ENCODE data around the gene F13A1. TPM values are rescaled to one million over a fixed set of nuclear protein-coding genes. Genes with fewer than 3 reads are reported as not detected.

Gene F13A1
- polyA plus RNA-seq, 1 of the 3 experiments (the other 2 are of a cell fraction): not detected

DNA sequence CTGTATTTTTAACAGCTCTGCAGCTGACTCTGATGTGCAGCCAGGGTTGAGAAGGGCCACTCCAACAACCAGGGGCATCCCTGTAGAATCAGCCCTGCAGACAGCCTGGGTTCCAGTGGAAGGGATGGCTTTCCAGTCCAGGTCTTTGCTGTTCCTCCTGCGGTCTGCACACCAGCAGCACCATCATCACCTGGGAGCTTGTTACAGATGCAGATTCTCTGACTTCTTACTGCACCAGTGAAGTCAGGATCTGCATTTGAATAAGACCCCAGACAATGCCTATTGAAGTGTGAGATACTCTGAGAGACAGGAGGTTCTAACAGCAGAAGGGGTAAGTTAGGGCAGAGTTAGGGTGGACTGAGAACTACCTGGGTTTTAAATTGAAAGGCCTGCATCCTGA lies 151.3 kb downstream of the F13A1 start:
- no peaks in the 10 kb centered on the region for H3K79me2 ChIP-seq (ENCODE audit: insufficient read depth)
- no peaks in the 10 kb centered on the region for H3K4me1 ChIP-seq (ENCODE audit: control insufficient read depth in 1 of 2, insufficient read depth in 2 of 2, low read depth in 1 of 2, low read length in 1 of 2)
- ChIA-PET POLR2A (no interaction called here), CTCF (no interaction called here)
- H3K27me3 ChIP-seq (ENCODE audit: insufficient read depth): peaks cover 4% of the 10 kb centered on the region; the same call in 1 of the 2 replicates
- no peaks in the 10 kb centered on the region for H3K9me2 ChIP-seq
- no peak overlapping the region for H2AFZ ChIP-seq (ENCODE audit: low read depth)
- H3K9ac ChIP-seq: no peak overlapping the region
- H3F3A ChIP-seq (replicated peaks; ENCODE audit: insufficient read depth): no peaks in the 10 kb centered on the region
- 0% methylated on average over 1 of the region's 1 CpG for WGBS (ENCODE audit: low lambda C conversion rate)
- H3K4me2 ChIP-seq: no peak overlapping the region
- no peak overlapping the region for H3K27ac ChIP-seq (ENCODE audit: low read depth in 2 of 2, low read length in 1 of 2)
- no peak for DNase-seq
- no peaks in the 10 kb centered on the region for H4K20me1 ChIP-seq (ENCODE audit: insufficient read depth)
- no peaks in the 10 kb centered on the region for H3K36me3 ChIP-seq (replicated peaks in 1 of 2; ENCODE audit: control insufficient read depth in 1 of 2, insufficient read depth in 2 of 2, low read length in 1 of 2)
- no peaks in the 10 kb centered on the region for H3K9me3 ChIP-seq
- H3K4me3 ChIP-seq (ENCODE audit: low read depth in 2 of 2, low read length in 1 of 2): no peak overlapping the region
- TF ChIP-seq SIN3A (IDR thresholded peaks at IDR 0.05; ENCODE audit: borderline replicate concordance, low read depth, low read length) (no peak), TEAD4 (IDR thresholded peaks at IDR 0.05; ENCODE audit: borderline replicate concordance, insufficient read depth) (no peak), YY1 (IDR thresholded peaks at IDR 0.05; ENCODE audit: low read depth) (no peak), GABPA (IDR thresholded peaks at IDR 0.05; ENCODE audit: low read depth) (no peak), GATA2 (CRISPR knock-in tag; IDR thresholded peaks at IDR 0.05) (no peak), POLR2AphosphoS5 (IDR thresholded peaks at IDR 0.05; ENCODE audit: low read depth, low read length) (no peak), FOSL2 (IDR thresholded peaks at IDR 0.05; ENCODE audit: borderline replicate concordance, low read depth) (no peak), EP300 (IDR thresholded peaks at IDR 0.05; ENCODE audit: borderline replicate concordance in 1 of 2, low read depth in 1 of 2, low read length in 1 of 2) (no peak), MEF2A (IDR thresholded peaks at IDR 0.05; ENCODE audit: borderline replicate concordance, low read depth) (no peak)
- TF ChIP-seq, protein P1, sequence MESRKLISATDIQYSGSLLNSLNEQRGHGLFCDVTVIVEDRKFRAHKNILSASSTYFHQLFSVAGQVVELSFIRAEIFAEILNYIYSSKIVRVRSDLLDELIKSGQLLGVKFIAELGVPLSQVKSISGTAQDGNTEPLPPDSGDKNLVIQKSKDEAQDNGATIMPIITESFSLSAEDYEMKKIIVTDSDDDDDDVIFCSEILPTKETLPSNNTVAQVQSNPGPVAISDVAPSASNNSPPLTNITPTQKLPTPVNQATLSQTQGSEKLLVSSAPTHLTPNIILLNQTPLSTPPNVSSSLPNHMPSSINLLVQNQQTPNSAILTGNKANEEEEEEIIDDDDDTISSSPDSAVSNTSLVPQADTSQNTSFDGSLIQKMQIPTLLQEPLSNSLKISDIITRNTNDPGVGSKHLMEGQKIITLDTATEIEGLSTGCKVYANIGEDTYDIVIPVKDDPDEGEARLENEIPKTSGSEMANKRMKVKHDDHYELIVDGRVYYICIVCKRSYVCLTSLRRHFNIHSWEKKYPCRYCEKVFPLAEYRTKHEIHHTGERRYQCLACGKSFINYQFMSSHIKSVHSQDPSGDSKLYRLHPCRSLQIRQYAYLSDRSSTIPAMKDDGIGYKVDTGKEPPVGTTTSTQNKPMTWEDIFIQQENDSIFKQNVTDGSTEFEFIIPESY (IDR thresholded peaks at IDR 0.05; ENCODE audit: borderline replicate concordance, low read depth): no peak

DNA sequence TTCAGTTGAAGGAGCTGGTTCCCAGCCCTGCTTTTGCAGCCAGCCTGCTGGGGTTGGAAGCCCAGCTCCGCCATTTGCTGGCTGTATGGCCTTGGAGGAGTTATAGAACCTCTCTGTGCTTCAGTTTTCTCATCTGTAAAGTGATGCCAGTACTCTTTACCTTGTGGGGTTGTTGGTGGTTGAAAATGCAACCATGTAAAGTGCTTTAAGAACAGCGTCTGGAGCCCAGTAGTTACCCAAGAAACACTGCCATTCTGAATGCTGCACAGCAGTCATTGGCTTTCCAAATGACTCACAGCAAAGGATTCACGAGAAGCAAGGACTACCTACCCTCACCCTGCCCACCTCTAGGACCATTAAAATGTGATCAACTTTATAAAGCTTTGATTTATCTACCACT lies 154.4 kb downstream of the F13A1 start:
- no peak overlapping the region for H3K27ac ChIP-seq (ENCODE audit: low read depth in 2 of 2, low read length in 1 of 2)
- no peaks in the 10 kb centered on the region; the same call in 1 of the 2 replicates for H3K27me3 ChIP-seq (ENCODE audit: insufficient read depth)
- no peaks in the 10 kb centered on the region for H3K9me3 ChIP-seq
- no peak overlapping the region for H3K4me3 ChIP-seq (ENCODE audit: low read depth in 2 of 2, low read length in 1 of 2)
- no peaks in the 10 kb centered on the region for H4K20me1 ChIP-seq (ENCODE audit: insufficient read depth)
- no peak overlapping the region for H3K4me2 ChIP-seq
- ChIA-PET CTCF (no interaction called here), POLR2A (no interaction called here)
- no peak for DNase-seq
- no peaks in the 10 kb centered on the region for H3K9me2 ChIP-seq
- H3K9ac ChIP-seq: no peak overlapping the region
- H3F3A ChIP-seq (replicated peaks; ENCODE audit: insufficient read depth): no peaks in the 10 kb centered on the region
- 0% methylated on average over 3 of the region's 3 CpGs for WGBS (ENCODE audit: low lambda C conversion rate)
- no peak overlapping the region for H2AFZ ChIP-seq (ENCODE audit: low read depth)
- no peaks in the 10 kb centered on the region for H3K79me2 ChIP-seq (ENCODE audit: insufficient read depth)
- no peaks in the 10 kb centered on the region for H3K4me1 ChIP-seq (ENCODE audit: control insufficient read depth in 1 of 2, insufficient read depth in 2 of 2, low read depth in 1 of 2, low read length in 1 of 2)
- TF ChIP-seq RCOR1 (IDR thresholded peaks at IDR 0.05; ENCODE audit: low read length) (no peak), NFIC (IDR thresholded peaks at IDR 0.05; ENCODE audit: borderline replicate concordance) (no peak), YY1 (IDR thresholded peaks at IDR 0.05; ENCODE audit: low read depth) (no peak), FOXJ3 (CRISPR knock-in tag; IDR thresholded peaks at IDR 0.05) (no peak), TCF12 (IDR thresholded peaks at IDR 0.05) (no peak), GATA2 (CRISPR knock-in tag; IDR thresholded peaks at IDR 0.05) (no peak), GABPA (IDR thresholded peaks at IDR 0.05; ENCODE audit: low read depth) (no peak)
- TF ChIP-seq, protein P2, sequence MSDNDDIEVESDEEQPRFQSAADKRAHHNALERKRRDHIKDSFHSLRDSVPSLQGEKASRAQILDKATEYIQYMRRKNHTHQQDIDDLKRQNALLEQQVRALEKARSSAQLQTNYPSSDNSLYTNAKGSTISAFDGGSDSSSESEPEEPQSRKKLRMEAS (IDR thresholded peaks at IDR 0.05; ENCODE audit: low read depth): no peak
- H3K36me3 ChIP-seq (replicated peaks in 1 of 2; ENCODE audit: control insufficient read depth in 1 of 2, insufficient read depth in 2 of 2, low read length in 1 of 2): no peaks in the 10 kb centered on the region

All from SK-N-SH (cell line).